ENCODE results near the gene PAPSS1.

GRCh38 chr4:107647591-107647990 lies 72.4 kb downstream of the PAPSS1 start:
- TF ChIP-seq CTCF (IDR thresholded peaks at IDR 0.05; ENCODE audit: poor library complexity, severe bottlenecking) (no peak), RAD21 (conservative IDR thresholded peaks at IDR 0.05) (no peak), REST (IDR thresholded peaks at IDR 0.05; ENCODE audit: borderline replicate concordance) (no peak), EZH2 (IDR thresholded peaks at IDR 0.05; ENCODE audit: borderline replicate concordance, insufficient read depth, low read length, poor library complexity, severe bottlenecking) (no peak), EP300 (conservative IDR thresholded peaks at IDR 0.05; ENCODE audit: poor library complexity, severe bottlenecking) (no peak)

Measured in neural cell (in vitro differentiated cells).